HepG2 (cell line): ENCODE data around the gene TMEM185B.

Source experiments
- FOXP4 ChIP-seq: sonication (generic); formaldehyde crosslinking; IDR thresholded peaks from 2 replicates; pipeline ENCODE4 v1.4.0; 2020; ENCODE audit warnings: missing genetic modification reagents
- IRF2 ChIP-seq: IDR thresholded peaks from 2 replicates; pipeline ENCODE4 v1.6.1; 2018; ENCODE audit warnings: missing genetic modification reagents, missing compliant biosample characterization
- SNAI1 ChIP-seq: sonication (generic); formaldehyde crosslinking; IDR thresholded peaks from 2 replicates; pipeline ENCODE4 v1.5.0; 2020; ENCODE audit warnings: mild to moderate bottlenecking, missing genetic modification reagents, borderline replicate concordance

GRCh38 chr2:120222186-120223033 is 790 bp downstream of the TMEM185B start:
- TF ChIP-seq IRF2 (CRISPR knock-in tag) (no peak), SNAI1 (CRISPR knock-in tag) (no peak), FOXP4 (CRISPR knock-in tag) (no peak)
